CD4-positive, alpha-beta memory T cell (primary cell): ENCODE data around the gene SKI. TPM values are rescaled to one million over a fixed set of nuclear protein-coding genes. Genes with fewer than 3 reads are reported as not detected.

Experiments used
- CTCF ChIA-PET: fragments of 350-600 bp; sonication (Branson Sonifier 250); formaldehyde crosslinking; loops from one replicate; lab custom pipeline; 2021; ENCODE audit warnings: inconsistent platforms; ENCODE audit not compliant: partially characterized antibody; lab: Charles Lee
- POLR2A ChIA-PET: fragments of 350-600 bp; sonication (Branson Sonifier 250); formaldehyde crosslinking; loops from one replicate; lab custom pipeline; 2021; ENCODE audit not compliant: partially characterized antibody; lab: Charles Lee
- DNase-seq, 5 donors: peaks; one replicate each; pipeline versions ENCODE4 v3.0.0 to v3.0.0-alpha.2; 2020 to 2022; ENCODE audit warnings: mixed read lengths in 1 of 5
- H3K27ac ChIP-seq: one replicate; pipeline ENCODE4 v1.7.0; 2013; ENCODE audit warnings: low read depth, low read length
- H3K27me3 ChIP-seq: 2 replicates; pipeline ENCODE4 v1.7.0; 2013; ENCODE audit warnings: mild to moderate bottlenecking, low read length, moderate library complexity; ENCODE audit not compliant: insufficient read depth
- H3K36me3 ChIP-seq: 2 replicates; pipeline ENCODE4 v1.7.0; 2013; ENCODE audit warnings: mild to moderate bottlenecking, low read length, moderate library complexity; ENCODE audit not compliant: insufficient read depth
- H3K4me1 ChIP-seq: 2 replicates; pipeline ENCODE4 v1.7.0; 2013; ENCODE audit warnings: mild to moderate bottlenecking, low read length, moderate library complexity; ENCODE audit not compliant: insufficient read depth
- H3K4me3 ChIP-seq, 2 donors: one replicate each; pipeline ENCODE4 v1.7.0; 2013; ENCODE audit warnings: low read length in 2 of 2, mild to moderate bottlenecking in 1 of 2
- H3K9me3 ChIP-seq, 2 donors: one replicate each; pipeline ENCODE4 v1.7.0; 2013; ENCODE audit warnings: low read length in 2 of 2, control low read depth in 1 of 2; ENCODE audit not compliant: control insufficient read depth in 1 of 2
- H3K27ac Mint-ChIP-seq, 7 donors: one replicate each; pipeline ENCODE4 v1.8.0; 2020 to 2021; ENCODE audit warnings: mixed read lengths in 7 of 7, mild to moderate bottlenecking in 6 of 7, inconsistent platforms in 3 of 7, moderate library complexity in 3 of 7
- H3K27me3 Mint-ChIP-seq, 2 donors: one replicate each; pipeline ENCODE4 v1.8.0; 2020 to 2021; ENCODE audit warnings: mixed read lengths in 2 of 2
- H3K36me3 Mint-ChIP-seq, 2 donors: one replicate each; pipeline ENCODE4 v1.8.0; 2020 to 2021; ENCODE audit warnings: mixed read lengths in 2 of 2, inconsistent platforms in 1 of 2, mild to moderate bottlenecking in 1 of 2
- H3K4me1 Mint-ChIP-seq, 4 donors: one replicate each; pipeline ENCODE4 v1.8.0; 2020 to 2021; ENCODE audit warnings: mixed read lengths in 4 of 4, mild to moderate bottlenecking in 1 of 4
- H3K4me3 Mint-ChIP-seq, 8 donors: one replicate each; pipeline ENCODE4 v1.8.0; 2020 to 2021; ENCODE audit warnings: mixed read lengths in 8 of 8, mild to moderate bottlenecking in 7 of 8, moderate library complexity in 6 of 8, inconsistent platforms in 3 of 8
- H3K9me3 Mint-ChIP-seq, 8 donors: one replicate each; pipeline ENCODE4 v1.8.0; 2020 to 2021; ENCODE audit warnings: mixed read lengths in 8 of 8, mild to moderate bottlenecking in 5 of 8, inconsistent platforms in 3 of 8, moderate library complexity in 1 of 8
- intact Hi-C: fragments of 100-400 bp; cut with micrococcal nuclease; formaldehyde crosslinking; loops from one replicate; pipeline ENCODE4 v1.15.1; 2023
- polyA plus RNA-seq, 2 donors: library from polyadenylated mRNA; unstranded; fragments of 300-500 nt; fragmentation: Illumina TruSeq; gene quantifications; one replicate each; pipeline ENCODE4 v1.2.3, GENCODE V29; 2021
- total RNA-seq, 2 experiments: library from RNA; stranded (reverse); gene quantifications; one replicate each; pipeline ENCODE4 v1.2.3, GENCODE V29; 2021

SKI gene
- total and polyA plus RNA-seq, 4 experiments from 2014 or later = 0.08 to 104 (median 48.5) TPM

DNA sequence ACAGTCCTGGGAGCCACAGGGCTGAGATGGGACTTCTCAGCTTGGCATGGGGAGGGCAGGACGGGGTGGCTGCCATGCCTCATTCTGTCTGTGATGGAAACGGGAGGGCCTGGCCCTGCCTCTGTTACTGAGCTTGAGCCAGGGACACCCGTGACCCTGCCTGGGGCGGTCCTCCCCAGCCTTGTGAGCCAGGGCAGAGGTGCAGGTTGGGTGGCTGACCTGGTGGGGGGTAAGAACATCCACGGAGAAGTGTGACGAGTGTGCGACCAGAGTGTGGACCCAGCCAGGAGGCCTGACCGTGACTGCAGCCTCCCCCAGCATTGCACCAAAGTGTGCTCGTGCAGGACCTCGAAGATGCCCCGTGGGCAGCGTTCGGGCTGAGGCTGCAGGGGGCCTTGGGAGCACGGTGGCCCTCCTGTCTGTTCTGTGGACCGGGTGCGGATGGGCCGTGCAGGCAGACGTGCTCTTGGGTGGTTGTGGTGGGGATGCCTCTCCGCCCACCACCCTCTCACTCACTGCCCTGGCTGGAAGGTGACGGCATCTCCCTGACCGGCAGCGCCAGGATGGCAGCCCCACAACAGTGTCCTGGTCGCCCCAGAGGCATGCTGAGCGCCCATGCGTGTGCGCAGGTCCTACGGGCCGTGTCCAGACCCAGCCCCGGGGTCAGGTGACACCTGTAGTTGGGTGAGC lies 45.4 kb downstream of the SKI start:
- CTCF ChIA-PET = no interaction called here
- intact Hi-C loops = no loop called here
- H3K4me3 ChIP-seq = no peak overlapping the region
- Mint-ChIP-seq H3K9me3 (peaks cover 0 to 1% (median 0%) of the 10 kb centered on the region in 8 donors), H3K36me3 (peaks cover 0 to 25% of the 10 kb centered on the region in 2 donors), H3K27me3 (no peaks in the 10 kb centered on the region), H3K4me1 (peaks cover 22 to 88% (median 52%) of the 10 kb centered on the region in 4 donors), H3K27ac (peak overlapping the region; percentile 22 to 83 (median 41)), H3K4me3 (peak overlapping the region in 2 of 8 donors; percentile 9 to 49)
- H3K4me1 ChIP-seq = peaks cover 95% of the 10 kb centered on the region
- POLR2A ChIA-PET = no interaction called here
- DNase-seq = no peak
- no peaks in the 10 kb centered on the region for H3K27me3 ChIP-seq
- no peak overlapping the region for H3K27ac ChIP-seq
- H3K36me3 ChIP-seq = peaks cover 3% of the 10 kb centered on the region
- no peaks in the 10 kb centered on the region for H3K9me3 ChIP-seq

- ChIA-PET POLR2A (no interaction called here), CTCF (no interaction called here)
- peaks cover 0 to 25% of the 10 kb centered on the region in 2 donors for H3K36me3 Mint-ChIP-seq
- Histone ChIP-seq H3K36me3 (peaks cover 3% of the 10 kb centered on the region), H3K4me1 (peaks cover 95% of the 10 kb centered on the region), H3K27ac (no peak overlapping the region), H3K27me3 (no peaks in the 10 kb centered on the region), H3K9me3 (no peaks in the 10 kb centered on the region), H3K4me3 (no peak overlapping the region)
- H3K27ac Mint-ChIP-seq = peak overlapping the region in 2 of 7 donors; percentile 81 to 83
- no peak for DNase-seq
- peaks cover 19 to 85% (median 48%) of the 10 kb centered on the region in 4 donors for H3K4me1 Mint-ChIP-seq
- no peaks in the 10 kb centered on the region for H3K27me3 Mint-ChIP-seq
- no peak overlapping the region for H3K4me3 Mint-ChIP-seq
- peaks cover 0 to 1% (median 0%) of the 10 kb centered on the region in 8 donors for H3K9me3 Mint-ChIP-seq
- intact Hi-C loops = no loop called here
Measured at GRCh38 chr1:2274231-2274928, 46.3 kb downstream of the SKI start.

DNA sequence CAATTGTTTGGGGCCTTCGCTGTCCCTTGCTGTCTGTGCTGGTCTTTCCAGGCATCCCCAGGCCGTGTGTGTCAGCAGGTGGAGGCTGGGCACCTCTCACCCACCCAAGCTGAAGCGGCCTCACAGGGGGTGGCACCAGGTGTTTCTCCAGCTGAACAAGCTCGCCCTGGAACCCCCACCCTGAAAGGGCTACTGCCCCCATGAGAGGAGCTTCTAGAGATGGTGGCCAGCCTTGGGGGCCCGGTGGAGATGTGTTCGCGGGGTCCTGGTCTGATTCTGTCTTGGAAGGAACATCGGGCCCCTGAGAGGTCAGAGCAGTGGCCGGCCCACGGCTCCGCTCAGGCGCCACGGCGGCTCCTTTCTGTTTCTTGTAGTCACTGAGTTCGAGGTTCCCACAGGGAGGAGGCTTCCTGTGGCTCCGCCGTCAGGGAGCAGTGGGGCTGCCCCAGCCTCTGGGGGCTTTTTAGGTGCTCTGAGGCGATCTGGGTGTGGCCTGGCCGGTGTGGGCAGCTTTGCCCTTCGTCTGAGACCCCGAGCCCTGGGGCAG lies 46.9 kb downstream of the SKI start:
- no peaks in the 10 kb centered on the region for H3K27me3 ChIP-seq
- peaks cover 3% of the 10 kb centered on the region for H3K36me3 ChIP-seq
- no peak for DNase-seq
- H3K4me3 ChIP-seq = no peak overlapping the region
- intact Hi-C loops = no loop called here
- ChIA-PET POLR2A (no interaction called here), CTCF (no interaction called here)
- no peak overlapping the region for H3K27ac ChIP-seq
- H3K4me1 ChIP-seq = peaks cover 93% of the 10 kb centered on the region
- H3K27ac Mint-ChIP-seq = peak overlapping the region in 5 of 7 donors; percentile 57 to 83 (median 81)
- peak overlapping the region in 4 of 8 donors; percentile 3 to 49 (median 39) for H3K4me3 Mint-ChIP-seq
- no peaks in the 10 kb centered on the region for H3K9me3 ChIP-seq
- peaks cover 0 to 1% (median 0%) of the 10 kb centered on the region in 8 donors for H3K9me3 Mint-ChIP-seq
- H3K36me3 Mint-ChIP-seq = peaks cover 0 to 26% of the 10 kb centered on the region in 2 donors
- no peaks in the 10 kb centered on the region for H3K27me3 Mint-ChIP-seq
- peaks cover 19 to 88% (median 52%) of the 10 kb centered on the region in 4 donors for H3K4me1 Mint-ChIP-seq

- DNase-seq = no peak
- Histone ChIP-seq H3K36me3 (peaks cover 3% of the 10 kb centered on the region), H3K27ac (no peak overlapping the region), H3K4me3 (no peak overlapping the region), H3K27me3 (no peaks in the 10 kb centered on the region), H3K9me3 (no peaks in the 10 kb centered on the region), H3K4me1 (peaks cover 83% of the 10 kb centered on the region)
- Mint-ChIP-seq H3K4me3 (peak overlapping the region in 2 of 8 donors; percentile 15 to 51), H3K27ac (peak overlapping the region; percentile 18 to 87 (median 75)), H3K9me3 (peaks cover 0 to 1% (median 0%) of the 10 kb centered on the region in 8 donors), H3K4me1 (peaks cover 19 to 79% (median 52%) of the 10 kb centered on the region in 4 donors), H3K27me3 (no peaks in the 10 kb centered on the region), H3K36me3 (peaks cover 0 to 26% of the 10 kb centered on the region in 2 donors)
- ChIA-PET POLR2A (no interaction called here), CTCF (interaction anchor here (1.1 kb wide), 1 partner anchor 81 kb away, joined by 3 read pairs; the partner anchor contains the start of gene FAAP20)
- intact Hi-C loops = no loop called here
Measured at GRCh38 chr1:2275796-2276536, 47.8 kb downstream of the SKI start.

- Mint-ChIP-seq H3K4me1 (peaks cover 18 to 73% (median 50%) of the 10 kb centered on the region in 4 donors), H3K27ac (peak overlapping the region; percentile 25 to 87 (median 77)), H3K4me3 (peak overlapping the region in 2 of 8 donors; percentile 6 to 57), H3K9me3 (peaks cover 0 to under 1% (median 0%) of the 10 kb centered on the region in 8 donors), H3K36me3 (peaks cover 0 to 26% of the 10 kb centered on the region in 2 donors), H3K27me3 (no peaks in the 10 kb centered on the region)
- peaks cover 3% of the 10 kb centered on the region for H3K36me3 ChIP-seq
- POLR2A ChIA-PET = no interaction called here
- CTCF ChIA-PET = interaction anchor here (1.1 kb wide), 1 partner anchor 82 kb away, joined by 3 read pairs; the partner anchor contains the start of gene FAAP20
- H3K4me1 ChIP-seq = peaks cover 73% of the 10 kb centered on the region
- no peak for DNase-seq
- H3K4me3 ChIP-seq = no peak overlapping the region
- H3K27ac ChIP-seq = no peak overlapping the region
- no peaks in the 10 kb centered on the region for H3K9me3 ChIP-seq
- intact Hi-C loops = no loop called here
- no peaks in the 10 kb centered on the region for H3K27me3 ChIP-seq
Measured at GRCh38 chr1:2276803-2277580, 48.9 kb downstream of the SKI start.

DNA sequence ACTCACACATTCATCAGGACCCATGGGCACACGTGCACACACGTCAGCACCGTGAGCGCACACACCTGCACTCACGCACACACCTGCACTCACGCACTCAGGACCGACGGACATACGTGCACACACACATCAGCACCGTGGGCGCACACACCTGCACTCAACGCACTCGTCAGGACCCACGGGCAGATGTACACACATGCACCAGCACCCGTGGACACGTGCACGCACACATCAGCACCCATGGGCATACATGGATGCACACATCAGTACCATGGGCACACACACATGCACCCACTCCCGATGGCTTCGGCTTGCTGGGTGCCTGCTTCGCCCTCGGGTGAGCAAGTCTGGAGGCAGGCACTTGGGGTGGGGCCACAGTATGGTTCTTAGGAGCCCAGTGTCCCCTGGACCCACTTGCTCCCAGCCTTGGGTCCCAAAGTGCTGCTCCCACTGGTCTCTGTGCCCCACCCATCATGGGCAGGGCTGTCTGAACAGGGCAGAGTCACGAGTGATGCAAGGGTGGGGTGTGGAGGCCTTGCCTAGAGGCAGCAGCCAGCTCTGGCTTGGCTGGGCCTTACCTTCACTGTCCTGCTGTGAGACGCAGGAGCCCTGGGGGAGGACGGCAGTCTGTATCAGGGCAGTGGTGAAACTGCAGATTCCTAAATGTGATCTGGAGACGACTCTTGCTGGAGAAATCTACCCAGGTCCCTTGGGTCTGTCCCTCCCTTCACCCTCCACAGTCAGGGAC lies 49.8 kb downstream of the SKI start:
- Mint-ChIP-seq H3K9me3 (no peaks in the 10 kb centered on the region), H3K4me3 (peak overlapping the region in 2 of 8 donors; percentile 6 to 57), H3K27ac (peak overlapping the region in 5 of 7 donors; percentile 50 to 87 (median 71)), H3K36me3 (peaks cover 0 to 26% of the 10 kb centered on the region in 2 donors), H3K4me1 (peaks cover 17 to 64% (median 46%) of the 10 kb centered on the region in 4 donors), H3K27me3 (no peaks in the 10 kb centered on the region)
- Histone ChIP-seq H3K9me3 (no peaks in the 10 kb centered on the region), H3K27ac (no peak overlapping the region), H3K27me3 (no peaks in the 10 kb centered on the region), H3K4me3 (no peak overlapping the region), H3K4me1 (peaks cover 64% of the 10 kb centered on the region), H3K36me3 (peaks cover 3% of the 10 kb centered on the region)
- CTCF ChIA-PET = no interaction called here
- no peak for DNase-seq
- POLR2A ChIA-PET = no interaction called here
- intact Hi-C loops = no loop called here
